NCI-H524 treated with DMSO at 0.1 percent for 48 hours (cell line): ENCODE results near the gene HEPH.
"Not testable (repeated sequence)": the region's sequence is repeated elsewhere in the genome, so short reads cannot be mapped to it uniquely, and the experiment has no call there.

Source experiments
- DNase-seq: peaks from one replicate; lab custom pipeline; 2025; lab: John Stamatoyannopoulos, UW

HEPH gene, protein sequence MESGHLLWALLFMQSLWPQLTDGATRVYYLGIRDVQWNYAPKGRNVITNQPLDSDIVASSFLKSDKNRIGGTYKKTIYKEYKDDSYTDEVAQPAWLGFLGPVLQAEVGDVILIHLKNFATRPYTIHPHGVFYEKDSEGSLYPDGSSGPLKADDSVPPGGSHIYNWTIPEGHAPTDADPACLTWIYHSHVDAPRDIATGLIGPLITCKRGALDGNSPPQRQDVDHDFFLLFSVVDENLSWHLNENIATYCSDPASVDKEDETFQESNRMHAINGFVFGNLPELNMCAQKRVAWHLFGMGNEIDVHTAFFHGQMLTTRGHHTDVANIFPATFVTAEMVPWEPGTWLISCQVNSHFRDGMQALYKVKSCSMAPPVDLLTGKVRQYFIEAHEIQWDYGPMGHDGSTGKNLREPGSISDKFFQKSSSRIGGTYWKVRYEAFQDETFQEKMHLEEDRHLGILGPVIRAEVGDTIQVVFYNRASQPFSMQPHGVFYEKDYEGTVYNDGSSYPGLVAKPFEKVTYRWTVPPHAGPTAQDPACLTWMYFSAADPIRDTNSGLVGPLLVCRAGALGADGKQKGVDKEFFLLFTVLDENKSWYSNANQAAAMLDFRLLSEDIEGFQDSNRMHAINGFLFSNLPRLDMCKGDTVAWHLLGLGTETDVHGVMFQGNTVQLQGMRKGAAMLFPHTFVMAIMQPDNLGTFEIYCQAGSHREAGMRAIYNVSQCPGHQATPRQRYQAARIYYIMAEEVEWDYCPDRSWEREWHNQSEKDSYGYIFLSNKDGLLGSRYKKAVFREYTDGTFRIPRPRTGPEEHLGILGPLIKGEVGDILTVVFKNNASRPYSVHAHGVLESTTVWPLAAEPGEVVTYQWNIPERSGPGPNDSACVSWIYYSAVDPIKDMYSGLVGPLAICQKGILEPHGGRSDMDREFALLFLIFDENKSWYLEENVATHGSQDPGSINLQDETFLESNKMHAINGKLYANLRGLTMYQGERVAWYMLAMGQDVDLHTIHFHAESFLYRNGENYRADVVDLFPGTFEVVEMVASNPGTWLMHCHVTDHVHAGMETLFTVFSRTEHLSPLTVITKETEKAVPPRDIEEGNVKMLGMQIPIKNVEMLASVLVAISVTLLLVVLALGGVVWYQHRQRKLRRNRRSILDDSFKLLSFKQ

DNA sequence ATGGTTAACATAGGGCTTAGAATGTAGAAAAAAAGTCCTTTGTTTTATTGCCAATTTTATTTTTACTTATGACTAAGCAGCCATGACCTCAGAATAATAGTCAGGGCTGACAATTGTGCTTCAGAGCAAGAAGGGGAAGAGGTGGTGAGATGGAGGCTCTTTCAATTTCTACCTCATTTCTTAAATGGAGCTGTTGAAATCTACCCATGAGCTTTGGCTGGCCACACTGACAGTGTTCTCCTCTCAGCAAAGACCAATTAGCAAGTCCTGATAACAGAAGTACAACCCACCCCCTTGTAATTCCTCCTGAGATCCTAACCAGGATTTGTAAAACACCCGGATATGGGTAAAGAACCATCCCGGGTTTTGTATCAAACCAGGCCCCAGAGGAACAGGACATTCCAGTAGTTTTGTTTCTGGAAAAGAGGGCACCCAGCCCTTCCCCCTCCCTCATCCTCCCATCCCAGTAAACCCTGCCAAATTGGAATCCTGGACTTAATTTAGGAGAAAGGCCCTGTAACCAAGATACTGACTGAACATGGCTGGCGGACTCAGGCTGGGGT lies at the start of gene HEPH:
HEPH (plus strand) TSS at position 399 of the 563 bp plus-strand sequence. CDS start 6,324 bp downstream, outside the sequence.
- DNase-seq, result no peak

- DNase-seq, result not testable (repeated sequence)
These were observed 45.3 kb upstream of the HEPH start for GRCh38 chrX:66118722-66119121.

- DNase-seq, result not testable (repeated sequence)
These were observed 42.7 kb upstream of the HEPH start for GRCh38 chrX:66121354-66121753.

DNA sequence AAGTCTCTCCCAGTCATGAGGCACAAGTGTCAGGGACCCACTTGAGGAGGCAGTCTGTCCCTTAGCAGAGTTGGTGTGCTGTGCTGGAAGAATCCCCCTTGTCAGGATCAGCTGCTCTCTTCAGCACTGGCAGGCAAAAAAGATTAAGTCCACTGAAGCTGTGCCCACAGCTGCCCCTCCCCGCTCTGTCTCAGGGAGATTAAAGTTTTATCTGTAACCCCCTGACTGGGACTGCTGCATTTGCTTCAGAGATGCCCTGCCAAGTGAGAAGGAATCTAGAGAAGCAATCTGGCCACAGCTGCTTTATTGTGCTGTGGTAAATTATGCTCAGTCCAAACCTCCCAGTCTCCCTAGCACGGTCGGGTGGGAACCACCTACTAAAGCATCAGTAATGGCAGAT lies 37.4 kb upstream of the HEPH start:
- no peak for DNase-seq

- no peak for DNase-seq
These were observed 33.6 kb upstream of the HEPH start for GRCh38 chrX:66130469-66130868.

DNA sequence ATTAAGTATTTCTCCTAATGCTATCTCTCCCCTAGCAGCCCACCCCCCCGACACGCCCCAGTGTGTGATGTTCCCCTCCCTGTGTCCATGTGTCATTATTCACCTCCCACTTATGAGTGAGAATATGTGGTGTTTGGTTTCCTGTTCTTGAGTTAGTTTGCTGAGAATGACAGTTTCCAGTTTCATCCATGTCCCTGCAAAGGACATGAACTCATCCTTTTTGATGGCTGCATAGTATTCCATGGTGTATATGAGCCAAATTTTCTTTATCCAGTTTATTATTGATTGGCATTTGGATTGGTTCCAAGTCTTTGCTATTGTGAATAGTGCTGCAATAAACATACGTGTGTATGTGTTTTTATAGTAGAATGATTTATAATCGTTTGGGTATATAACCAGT lies 28.8 kb upstream of the HEPH start:
- not testable (repeated sequence) for DNase-seq

GRCh38 chrX:66142351-66142750 lies 21.7 kb upstream of the HEPH start:
- DNase-seq, result no peak

- DNase-seq, result no peak
These were observed 19.8 kb upstream of the HEPH start for GRCh38 chrX:66144258-66144657.

DNA sequence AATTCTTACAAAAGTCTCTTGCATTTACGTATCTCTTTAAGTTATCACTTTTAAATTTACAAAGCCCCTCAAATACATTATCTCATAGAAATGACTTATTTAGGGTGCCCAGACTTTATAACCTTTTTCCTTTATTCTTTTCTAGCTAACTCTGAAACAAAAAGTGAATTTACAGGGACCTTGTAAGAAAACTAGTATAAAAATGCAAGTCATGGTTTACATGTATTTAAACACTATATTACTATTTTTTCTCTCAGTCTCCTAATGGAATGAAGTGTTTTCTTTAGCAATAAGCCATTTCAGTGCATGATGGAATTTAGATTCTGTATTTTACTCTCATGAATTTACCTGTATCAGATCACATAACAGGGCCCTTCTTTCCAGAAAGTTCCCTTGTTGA lies 14.5 kb upstream of the HEPH start:
- DNase-seq, result no peak

DNA sequence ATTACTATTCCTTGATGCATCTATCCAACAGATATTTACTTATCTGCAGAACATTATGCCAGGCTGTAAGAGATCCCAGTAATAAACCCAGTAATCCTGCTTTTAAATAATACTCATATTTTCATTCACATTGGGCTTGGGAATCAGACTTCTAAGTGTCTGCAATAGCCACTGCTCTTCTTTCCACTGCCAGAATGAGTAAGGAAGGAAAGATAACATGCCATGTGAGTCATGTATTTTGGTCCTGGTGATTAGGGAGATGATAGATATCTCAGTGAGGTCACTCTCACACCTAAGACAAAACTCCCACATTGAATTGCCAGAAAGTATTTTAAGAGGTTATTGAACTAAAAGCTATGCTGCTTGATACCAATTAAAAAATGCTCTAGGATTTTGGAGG lies 13.9 kb upstream of the HEPH start:
- DNase-seq, result no peak

DNA sequence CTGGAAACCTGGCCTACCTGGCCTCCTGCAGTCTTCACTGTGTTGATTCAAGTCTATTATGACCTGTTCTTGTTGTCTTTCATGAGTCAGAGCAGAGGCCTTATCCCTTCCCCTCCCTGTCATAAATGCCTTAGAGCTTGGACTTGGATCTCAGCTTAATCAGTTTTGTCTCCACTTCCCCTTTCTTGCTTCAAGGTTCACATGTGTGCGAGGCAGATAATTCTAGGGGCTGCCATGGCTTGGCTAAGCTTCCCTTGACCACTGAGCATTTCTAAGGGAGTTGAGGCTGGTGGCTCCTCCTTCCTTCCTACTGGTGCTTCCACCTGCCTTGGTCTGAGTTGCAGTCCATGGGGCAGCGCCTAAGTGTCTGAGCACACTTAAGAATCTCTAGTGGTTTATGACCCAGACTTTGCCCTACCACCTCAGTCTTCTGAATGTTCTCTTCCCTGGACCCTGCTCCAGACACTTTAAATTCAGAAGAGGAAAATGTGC lies 1.7 kb upstream of the HEPH start:
- no peak for DNase-seq

DNA sequence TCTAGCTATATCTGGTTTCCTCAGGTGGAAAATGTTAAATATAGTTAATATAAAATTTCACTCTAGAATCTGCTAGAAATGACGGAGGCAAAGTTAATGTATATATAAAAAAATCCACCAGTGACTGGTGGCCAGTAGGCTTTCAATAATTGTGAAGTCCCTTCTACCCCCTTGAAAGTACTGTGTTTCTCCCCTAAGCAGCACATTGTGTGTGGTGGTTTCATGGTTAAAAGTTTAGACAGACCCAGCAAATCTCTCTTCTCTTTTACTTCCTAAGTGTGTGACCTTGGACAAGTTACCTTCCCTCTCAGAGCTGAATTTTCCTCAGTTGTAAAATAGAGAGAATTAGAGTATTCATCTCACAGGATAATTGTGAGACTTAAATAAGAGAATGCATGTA lies 600 bp upstream of the HEPH start:
- DNase-seq, result no peak

DNA sequence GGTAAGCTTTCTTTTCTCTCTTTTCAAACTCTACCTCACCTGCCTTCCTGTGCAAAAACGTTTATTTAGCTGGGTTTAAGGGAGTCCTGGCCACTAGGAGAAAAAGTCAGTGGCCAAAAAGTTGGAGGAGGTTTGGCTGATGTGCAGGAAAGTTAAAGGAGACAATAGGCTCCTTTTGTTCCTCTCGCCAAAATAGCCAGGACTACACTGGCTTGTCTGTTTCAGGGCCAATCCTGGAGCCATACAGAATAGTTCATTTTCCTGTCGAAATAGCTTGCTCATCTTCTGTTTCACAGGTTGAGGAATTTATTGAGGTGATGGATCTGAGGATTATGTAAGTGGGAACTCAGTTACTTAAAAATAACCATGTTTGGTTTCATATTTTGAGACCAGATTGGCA lies 423 bp downstream of the HEPH start:
- DNase-seq, result no peak

DNA sequence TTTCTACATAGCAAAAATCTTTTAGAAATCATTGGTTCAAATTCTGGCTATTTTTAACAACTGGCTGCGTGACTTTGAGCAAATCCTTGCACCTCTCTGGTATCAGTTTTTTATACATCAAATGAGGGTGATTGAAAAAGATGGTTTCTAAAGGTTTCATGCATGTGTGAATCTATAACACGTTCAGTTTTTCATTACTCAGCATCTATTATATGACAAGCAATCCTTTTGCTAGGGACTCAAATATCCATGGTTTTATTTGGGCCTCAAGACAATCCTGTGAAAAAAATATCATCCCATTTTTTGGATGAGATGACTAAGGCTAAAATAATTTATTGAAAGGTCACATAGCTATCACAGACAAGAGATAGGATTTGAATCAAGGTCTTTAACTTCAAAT lies 884 bp downstream of the HEPH start:
- DNase-seq, result no peak

- DNase-seq, result no peak
These were observed 2.6 kb downstream of the HEPH start for GRCh38 chrX:66166671-66167070.

DNA sequence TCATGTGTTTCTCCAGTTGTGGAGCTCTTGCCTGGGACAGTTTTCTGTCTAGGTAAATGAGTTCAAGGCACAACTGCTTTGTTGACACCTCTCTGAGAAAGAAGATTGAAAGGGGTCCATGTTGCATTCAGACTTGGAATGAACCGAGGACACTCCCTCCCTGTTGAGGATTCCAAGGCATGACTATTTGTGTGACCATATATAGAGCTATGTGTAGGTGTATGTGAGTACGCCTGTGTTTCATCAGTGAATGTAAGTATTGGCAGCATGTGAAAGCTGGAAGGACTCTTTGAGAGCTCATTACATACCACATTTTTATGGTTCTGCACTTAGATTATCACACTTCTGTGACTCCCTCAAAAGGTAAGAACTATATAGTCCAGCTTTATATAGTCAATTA lies 3.4 kb downstream of the HEPH start:
- no peak for DNase-seq

DNA sequence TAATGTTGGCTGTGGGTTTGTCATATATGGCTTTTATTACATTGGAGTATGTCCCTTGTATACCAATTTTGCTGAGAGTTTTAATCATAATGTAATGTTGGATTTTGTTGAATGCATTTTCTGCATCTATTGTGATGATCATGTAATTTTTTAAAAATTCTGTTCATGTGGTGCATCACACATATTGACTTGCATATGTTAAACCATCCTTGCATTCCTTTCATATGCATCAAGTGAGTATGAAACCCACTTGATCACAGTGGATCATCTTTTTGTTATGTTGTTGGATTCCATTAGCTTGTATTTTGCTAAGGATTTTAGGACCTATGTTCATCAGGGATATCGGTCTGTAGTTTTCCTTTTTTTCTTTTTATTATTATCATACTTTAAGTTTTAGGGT lies 12.1 kb downstream of the HEPH start:
- no peak for DNase-seq

- no peak for DNase-seq
These were observed 27.5 kb downstream of the HEPH start for GRCh38 chrX:66191563-66191962.

DNA sequence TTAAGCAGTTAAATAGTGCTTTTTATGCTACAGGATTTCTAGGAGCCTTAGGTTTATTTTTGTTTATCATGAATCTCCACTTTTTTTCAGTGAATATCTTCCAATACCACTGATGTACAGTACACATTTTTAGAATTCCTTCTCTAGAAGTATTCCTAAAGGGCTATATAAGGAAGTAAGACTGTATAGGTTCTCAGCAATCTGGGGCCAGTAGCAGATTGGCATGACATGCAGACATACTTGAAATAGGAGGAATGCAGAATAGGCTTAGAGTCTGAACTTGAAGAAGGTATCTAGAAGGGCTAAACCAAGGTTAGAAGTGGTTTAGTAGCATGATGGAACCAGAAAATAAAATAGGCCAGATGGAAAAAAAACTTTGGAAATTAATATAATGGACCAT lies 29.8 kb downstream of the HEPH start:
- no peak for DNase-seq

- DNase-seq, result no peak
These were observed 36.1 kb downstream of the HEPH start for GRCh38 chrX:66200050-66200664.
